GM18858 (cell line): ENCODE results near the gene TREML4.
"Not testable (repeated sequence)": the region's sequence is repeated elsewhere in the genome, so short reads cannot be mapped to it uniquely, and the experiment has no call there.

ENCODE experiments used
- ATAC-seq: cut with Tn5 transposase; IDR thresholded peaks from one replicate; pipeline ENCODE4 v1.9.1; 2021; ENCODE audit not compliant: unreplicated experiment

Gene TREML4, protein sequence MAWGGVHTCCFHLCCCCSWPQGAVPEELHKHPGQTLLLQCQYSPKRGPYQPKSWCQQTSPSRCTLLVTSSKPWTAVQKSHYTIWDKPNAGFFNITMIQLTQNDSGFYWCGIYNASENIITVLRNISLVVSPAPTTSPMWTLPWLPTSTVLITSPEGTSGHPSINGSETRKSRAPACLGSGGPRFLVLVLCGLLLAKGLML

DNA sequence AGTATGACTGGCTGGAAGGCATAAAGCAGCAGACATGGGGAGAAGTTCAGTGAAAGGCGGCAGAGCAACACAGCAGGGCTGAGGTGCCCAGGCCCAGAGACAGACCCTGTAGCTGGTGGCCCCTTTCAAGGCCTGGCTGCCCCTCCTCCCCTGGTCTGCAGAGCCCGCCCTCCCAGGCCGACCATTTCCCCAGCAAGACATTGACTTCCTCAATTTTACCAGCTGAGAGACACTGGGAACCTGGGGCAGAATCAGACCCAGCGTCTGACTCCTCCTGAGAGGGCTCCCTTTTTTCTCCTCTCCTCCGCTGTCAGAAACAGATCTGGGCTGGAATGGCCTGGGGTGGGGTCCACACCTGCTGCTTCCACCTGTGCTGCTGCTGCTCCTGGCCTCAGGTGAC is at the start of gene TREML4:
Gene TREML4 (plus strand): TSS at position 254 of the 400 bp plus-strand sequence. CDS start 79 bp downstream, at position 333.
- ATAC-seq, result no peak

DNA sequence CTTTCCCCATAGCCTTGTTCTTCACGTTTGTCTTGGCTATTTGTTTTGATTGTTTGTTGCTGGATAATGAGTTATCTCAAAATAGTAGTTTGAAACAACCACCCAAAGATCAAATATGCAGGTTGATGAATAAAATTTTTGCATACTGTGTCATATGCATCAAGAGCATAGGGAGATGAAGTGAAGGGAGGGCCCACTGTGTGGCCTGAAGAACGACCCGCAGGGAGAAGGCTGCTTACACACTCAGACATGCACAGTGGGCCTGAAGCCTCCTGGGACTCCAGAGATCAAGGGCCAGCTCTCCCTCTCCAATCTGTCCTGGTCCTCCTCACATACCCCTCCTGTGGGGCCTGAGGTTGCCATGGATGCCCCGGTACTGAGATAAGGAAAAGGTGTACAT is 49.0 kb upstream of the TREML4 start:
- no peak for ATAC-seq

DNA sequence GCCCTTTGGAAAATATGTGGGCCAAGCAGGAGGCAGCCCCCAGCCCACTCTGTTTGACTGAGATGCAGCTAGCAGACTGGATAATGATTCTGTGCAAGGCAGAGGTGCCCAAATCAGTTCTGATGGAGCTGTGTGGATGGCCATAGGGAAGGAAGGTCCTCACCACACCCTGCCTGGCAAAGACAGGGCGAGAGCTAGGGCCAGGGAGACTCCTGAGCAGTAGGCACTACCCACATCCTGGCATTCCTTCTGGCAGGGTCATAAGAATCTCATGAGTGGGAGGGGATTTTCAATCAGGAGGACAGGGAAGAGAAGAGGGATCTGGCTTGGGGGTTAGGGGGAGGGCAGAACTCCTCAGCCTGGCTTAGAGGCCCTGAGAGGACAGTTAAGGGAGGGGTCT is 46.6 kb upstream of the TREML4 start:
- no peak for ATAC-seq

DNA sequence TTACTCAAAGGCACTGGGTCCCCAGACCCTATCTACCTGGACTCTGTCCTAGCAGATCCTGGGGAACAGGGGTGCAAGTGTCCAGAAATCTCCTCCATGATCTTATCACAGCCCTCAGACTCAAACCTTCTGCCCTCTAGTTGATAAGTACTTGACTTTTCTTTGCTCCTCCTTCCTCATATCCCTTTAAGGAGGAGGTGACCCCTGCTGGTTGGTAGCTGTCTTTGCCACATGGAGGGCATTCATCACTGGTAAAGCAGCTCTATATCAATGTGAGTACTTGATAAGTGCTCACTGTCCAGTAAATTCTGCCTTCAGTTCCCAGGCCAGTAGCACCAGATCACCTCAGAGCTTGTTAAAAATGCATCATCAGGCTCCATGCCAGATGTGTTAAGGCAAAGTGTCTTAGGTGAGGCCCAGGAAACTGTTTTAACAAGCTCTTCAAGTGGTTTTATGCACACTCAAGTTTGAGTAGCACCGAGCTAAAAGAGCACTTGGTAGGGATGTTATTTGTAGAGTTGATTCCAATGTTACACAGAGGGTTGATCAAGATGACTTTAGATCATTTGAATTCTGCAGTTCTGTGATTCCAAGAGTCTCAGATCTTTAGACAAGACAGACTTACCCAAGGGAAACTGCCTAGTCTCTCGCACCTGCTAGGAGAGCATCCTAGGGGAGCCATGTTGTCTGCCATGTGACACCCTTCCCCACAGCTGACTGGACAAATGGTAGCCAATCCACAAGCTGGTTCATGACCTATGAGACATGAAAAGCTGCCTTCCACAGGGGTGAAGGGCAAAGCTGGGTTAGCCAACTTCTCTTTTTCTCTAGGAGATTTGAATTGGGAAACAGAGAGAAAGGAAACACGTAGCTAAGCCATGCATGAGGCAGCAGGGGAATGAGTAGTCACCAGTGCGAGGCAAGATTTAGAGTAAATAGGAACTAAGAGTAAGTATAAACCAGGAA is 45.8 kb upstream of the TREML4 start:
- no peak for ATAC-seq

DNA sequence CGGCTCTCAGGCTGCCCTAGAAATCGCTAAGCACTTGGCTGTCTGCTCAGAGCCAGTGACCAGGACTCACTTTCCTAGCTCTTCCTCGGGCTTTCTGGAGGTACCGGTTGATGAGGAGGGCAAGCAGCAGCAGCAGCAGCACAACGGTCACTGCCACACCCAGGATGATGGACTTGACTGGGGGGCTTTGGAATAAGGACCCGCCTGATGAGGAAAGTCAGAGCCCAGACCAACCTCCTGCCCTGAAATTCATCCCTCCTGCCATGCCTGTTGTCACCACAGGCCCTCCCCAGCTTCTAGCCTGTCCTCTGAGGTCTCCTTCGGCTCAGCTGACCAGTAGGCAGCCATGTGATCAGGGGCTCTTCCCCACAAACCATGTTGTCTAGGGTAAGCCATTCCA is 43.4 kb upstream of the TREML4 start:
- no peak for ATAC-seq

DNA sequence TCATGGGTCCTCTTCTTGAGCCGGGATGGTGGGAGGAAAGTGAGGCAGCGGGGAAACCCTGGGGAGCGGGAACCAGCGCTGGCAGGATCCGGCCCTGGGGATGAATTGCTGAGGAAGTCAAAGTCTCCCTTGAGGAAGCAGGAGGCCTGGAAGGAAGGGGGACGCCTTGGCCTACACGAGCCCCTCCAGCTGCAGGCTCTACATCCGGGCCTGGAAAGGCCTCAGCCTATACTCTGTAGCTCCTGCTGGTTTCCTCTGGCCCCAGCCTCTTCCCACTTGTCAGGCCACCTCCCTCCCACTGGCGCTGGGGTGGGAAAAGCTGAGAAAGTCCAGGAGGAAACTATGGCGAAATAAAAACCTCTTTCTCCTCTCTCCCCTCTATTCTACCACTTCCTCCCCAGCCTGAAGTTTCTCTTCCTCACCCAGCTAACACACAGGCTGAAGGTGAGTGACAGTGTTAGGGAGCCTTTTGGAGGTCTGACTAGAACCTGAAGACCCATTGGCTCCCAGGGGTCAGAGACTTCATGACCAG is 42.1 kb upstream of the TREML4 start:
- ATAC-seq, result no peak

DNA sequence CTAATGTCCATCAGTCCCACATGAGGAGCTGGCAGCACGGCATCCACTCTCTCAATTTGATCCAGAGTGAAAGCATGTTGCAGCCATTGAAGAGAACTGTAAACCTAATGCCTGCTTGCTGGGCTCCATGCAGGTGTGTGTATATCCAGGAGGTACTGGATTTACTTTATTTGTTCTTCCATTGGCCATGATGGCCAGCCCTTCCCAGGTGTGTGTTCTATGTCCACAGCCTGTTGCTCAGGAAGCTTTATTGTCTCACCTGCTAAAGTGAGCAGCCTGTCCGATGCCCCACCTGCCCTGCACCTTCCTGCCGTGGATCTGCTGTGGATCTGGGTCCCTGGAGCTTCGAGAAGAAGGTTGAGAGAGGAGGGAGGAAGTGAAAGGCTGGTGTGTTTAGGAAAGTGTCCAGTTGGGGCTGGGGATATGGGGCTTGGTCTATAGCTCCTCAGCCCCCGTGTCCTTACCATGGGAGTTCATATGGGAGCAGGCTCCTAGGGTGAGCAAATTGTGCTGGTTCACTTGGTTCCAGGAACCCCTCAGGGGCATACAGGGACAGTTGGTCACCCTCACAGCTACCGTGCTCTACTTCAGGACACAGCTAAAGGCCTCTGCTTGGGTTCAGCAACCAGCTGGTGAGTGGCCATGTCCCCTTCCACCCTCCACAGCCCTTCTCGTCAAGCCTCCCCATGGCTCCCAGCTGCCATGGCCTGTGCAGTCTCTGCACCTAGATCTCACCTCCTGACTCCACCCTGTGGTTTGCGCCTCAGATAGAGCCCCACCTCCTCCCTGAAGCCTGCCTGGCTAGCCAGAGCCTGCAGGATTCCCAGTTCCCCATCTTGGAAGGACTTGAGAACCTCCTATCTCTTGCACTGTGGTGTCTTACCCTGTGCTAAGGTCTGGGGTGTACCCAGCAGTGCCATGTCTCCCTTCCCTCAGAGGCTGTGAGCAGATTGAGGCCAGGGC is 39.9 kb upstream of the TREML4 start:
- no peak for ATAC-seq

DNA sequence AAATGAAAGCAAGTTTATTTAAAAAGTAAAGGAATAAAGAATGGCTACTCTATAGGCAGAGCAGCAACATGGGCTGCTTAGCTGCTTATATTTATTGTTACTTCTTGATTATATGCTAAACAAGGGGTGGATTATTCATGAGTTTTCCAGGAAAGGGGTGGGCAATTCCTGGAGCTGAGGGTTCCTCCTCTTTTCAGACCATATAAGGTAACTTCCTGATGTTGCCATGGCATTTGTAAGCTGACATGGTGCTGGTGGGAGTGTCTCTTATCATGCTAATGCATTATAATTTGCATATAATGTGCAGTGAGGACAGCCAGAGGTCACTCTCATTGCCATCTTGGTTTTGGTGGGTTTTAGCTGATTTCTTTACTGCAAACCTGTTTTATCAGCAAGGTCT is 39.1 kb upstream of the TREML4 start:
- not testable (repeated sequence) for ATAC-seq

DNA sequence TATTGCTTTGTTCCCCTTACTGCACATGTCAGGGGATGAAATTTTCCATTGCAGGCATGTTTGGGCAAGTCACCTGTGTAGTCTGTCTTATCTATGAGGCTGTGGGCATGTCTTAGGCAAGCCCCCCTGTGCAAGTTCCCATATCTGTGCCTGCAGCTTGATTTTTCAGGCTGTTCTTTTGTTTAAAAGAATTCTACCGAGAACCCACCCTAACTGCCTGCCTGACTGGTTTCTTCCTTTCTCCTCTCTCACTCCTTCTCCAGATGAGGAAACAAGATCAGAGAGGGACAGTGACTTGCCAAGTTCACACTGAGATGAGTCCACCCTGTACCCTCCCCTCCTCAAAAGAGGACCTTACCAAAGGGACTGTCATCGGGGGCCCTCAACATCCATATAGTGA is 38.2 kb upstream of the TREML4 start:
- no peak for ATAC-seq

DNA sequence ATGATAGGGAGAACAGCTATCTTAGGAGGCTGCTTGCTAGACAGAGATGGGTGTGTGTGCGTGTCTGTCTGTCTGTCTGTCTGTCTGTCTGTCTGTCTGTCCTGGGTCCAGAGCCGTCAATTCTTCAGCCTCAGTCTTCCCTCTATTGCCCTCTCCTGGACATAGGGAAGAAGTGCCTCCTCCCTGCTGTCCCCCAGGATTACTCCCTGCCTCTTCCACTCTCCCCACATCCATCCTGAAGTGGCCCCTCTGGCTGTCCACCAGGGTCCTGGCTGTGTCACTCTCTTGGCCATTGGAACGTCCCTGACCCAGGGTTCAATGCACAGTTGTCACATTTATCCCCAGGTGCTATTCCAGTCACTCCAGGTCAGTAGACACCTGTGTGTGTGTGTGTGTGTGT is 37.4 kb upstream of the TREML4 start:
- no peak for ATAC-seq

DNA sequence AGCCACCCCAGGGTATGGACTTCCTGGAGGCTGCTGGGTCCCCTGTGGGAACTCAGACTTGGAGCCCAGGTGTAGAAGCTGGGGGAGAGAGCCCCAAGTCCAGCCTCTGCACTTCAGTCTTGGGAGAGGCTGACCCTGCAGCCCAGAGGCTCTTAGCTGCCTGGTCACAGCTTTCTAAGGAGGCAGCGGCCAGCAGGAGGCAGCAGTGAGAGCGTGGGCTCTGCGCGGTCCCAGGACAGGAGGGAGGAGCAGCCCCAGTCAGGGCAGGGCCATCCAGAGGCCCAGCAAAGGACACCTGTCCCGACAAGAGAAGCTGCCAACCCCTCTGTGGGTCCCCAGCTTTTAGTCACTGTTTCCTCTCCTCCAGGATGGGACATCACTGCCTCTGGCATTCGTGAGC is 36.6 kb upstream of the TREML4 start:
- ATAC-seq, result no peak

DNA sequence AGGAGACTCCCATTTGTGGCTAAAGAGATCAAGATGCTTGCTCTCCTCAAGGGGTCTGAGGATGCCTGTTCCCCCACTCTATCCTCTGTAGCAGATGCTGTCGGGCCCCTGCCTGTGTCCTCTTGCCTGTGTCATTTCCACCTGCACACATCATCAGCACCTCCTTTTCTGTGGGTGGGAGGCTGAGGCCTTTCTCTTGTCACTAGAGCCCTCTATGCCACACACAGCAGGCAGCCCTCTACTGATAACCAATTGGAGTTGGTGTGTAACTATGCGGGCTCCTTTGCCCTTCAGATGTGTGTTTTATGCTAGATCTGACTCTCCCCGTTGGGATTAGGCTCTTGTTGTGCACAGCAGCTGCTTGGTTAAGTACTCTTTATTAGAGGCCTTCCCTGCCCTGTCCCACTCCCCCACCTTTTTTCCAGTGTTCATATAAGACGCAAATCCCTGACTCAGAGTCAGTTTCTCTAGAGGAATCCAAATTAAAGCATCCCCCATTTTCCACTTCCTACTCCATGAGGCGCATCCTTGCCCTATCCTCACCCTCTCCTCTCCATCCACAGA is 34.9 kb upstream of the TREML4 start:
- ATAC-seq, result no peak

DNA sequence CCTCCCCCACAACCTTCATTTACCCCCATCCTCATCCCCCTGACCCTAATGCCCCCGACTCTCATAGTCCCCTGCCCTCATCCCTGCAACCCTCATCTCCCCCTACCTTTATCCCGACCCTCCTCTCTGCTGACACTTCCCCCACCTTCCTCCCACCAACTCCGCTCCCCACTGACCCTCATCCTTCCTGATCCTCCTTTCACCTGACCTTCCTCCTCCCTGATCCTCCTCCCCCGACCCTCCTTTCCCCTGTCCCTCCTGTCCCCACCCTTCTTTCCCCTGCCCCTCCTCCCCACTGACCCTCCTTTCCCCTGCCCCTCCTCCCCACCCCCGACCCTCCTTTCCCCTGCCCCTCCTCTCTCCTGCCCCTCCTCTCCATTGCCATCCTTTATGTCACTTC is 34.3 kb upstream of the TREML4 start:
- ATAC-seq, result no peak

DNA sequence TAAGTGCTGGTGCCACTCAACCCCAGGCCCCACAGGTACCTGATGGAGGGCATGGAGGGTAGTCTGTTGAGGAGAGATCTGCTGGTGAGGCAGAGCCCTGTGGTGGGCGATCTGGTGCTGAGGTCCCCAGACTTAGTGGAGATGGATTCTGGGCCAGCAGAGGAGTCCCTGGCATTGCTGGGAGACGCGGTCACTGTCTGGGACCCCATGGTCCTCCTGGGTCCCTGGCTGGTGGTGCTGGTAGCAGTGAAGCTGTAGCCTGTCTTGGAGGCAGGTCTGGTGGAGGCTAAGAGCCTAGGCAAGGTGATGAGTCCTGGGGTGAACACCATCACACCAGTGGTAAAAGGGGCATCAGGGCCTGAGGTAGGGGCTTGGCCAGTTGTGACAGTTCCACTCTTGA is 33.8 kb upstream of the TREML4 start:
- no peak for ATAC-seq

DNA sequence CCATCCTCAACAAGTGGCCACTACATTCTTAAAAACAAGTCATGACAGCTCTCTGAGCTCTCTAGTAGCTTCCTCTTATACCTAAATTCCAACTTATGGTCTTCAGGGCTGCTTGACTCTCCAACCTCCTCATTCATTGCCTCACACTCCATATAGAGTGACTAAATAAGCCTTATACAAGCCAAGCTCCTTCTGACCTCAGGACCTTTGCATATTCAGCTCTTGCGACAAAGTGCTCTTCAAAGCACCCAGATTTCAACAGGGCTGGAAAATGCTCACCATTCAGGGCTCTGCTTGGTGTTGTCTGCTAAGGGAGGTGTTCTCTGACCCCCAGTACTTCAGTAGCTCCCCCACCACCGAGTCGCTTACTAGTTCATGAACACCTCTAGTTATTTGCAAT is 30.9 kb upstream of the TREML4 start:
- ATAC-seq, result no peak

DNA sequence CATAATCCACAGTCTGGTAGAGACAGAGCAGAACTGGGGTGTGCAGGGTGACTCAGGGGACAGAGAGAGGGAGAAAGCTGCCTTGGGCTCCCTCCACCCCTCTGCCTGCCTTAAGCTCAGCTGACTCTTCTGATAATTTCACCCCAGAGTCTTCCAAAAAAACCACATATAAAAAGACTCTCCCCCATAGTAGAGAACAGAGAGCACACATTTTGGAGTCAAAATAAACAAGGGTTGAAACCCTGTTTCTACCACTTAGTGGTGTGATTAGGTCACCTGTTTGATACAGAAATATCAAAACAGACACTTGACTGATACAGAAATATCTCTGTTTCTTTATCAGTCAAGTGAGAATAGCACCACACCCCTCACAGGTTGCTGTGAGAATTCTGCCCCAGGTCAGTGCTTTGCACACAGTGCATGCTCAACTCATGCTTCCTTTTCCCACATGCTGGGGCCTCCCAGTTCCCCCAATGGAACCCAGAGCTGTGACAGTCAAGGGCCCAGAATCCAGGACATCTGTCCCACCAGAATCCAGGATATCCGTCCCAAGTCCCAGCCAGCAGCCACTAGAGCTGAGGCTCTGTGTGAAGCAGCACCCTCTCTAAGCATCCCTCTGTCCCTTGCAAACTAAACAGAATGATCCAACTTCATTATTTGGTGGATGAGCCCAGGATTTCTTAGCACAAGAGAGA is 28.4 kb upstream of the TREML4 start:
- ATAC-seq, result peak; percentile 56

DNA sequence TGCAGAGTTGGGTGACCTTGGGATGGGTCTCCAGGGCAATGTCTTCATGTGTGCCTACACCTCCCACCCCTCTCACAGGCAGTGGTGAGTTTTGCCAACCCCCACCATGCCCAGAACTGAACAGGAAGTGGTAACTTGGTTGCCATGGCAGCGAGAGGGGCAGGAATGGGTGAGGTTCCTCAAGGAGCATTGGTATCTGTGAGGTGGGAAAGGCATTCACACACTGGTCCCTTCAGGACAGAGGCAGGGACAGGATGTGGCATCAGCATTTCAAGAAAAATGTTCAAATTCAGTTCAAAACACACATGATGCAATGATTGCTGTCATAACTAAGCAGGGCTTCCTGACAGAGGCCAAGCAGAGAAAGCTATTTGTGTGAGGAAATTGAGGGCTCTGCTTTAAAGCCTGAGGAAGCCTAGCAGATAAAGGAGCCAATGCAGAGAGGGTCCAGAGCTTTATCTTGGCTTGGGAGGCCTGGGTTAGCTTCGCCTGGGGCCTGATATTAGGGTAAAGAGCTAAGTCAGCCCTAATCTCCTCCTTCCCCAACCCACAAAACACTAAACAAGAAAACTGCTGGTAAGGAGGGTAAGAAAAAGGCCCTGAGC is 27.8 kb upstream of the TREML4 start:
- ATAC-seq, result no peak

DNA sequence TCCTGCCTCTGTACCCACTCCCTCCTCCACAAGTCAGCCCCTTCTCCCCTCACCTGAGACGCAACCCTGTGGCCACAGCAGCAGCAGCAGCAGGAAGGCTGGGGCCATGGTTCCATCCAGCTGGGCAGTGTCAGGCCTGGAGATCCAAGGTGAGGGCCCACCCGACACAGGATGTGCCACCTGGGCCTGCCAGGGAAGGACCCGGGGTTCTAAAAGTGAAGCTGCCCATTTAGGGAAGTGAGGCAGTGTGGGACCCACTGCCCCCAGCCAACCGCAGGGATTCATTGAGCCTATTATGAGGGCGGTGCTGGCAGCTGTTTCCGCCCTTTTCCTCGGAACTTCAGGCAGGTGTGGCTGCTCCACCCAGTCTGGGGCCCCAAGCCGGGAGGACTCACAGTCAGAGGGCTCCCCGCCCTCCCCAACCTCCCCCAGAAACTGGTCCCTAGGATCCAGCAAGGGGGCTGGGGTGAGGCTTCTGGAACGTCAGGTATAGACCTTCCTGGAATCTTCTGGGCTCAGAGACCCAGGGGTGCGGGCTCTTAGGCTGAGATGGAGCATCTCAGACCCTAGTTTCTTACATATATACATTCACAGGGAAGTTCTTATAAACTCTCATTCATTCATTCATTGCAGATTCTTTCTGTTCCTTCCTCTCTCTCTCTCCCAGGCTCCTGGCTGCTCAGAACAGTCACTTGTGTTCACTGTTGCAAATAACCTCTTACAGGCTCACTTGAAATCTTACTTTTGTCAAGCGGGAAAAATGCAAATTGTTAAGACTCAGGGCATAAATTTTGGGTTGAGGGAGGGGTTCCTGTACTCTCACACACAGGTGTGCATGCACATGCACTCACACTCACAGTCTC is 27.0 kb upstream of the TREML4 start, which contains the start of gene TREML2:
Gene TREML2 (minus strand): TSS at position 249 of the 863 bp plus-strand sequence. CDS start 141 bp downstream, at position 108.
- no peak for ATAC-seq

DNA sequence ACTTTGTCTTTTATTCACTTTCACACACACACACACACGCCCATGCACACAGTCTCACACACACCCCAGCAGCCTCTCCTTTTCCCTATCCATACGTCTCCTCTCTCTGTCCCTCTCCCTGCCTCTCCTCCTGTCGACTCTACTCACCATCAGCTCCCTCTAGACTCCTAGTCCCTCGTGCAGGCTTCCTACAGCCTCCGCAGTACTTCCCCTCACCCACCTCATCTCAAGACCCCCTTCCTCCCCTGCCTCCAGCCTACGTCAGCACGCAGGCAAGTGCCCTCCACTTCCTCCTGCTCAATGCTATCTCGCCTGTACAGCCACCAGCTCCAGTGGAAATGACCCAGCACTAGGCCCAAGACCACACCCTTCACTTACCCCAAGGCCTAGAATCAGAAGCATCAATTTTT is 26.4 kb upstream of the TREML4 start:
- ATAC-seq, result no peak
